MM.1S (cell line): ENCODE measurements around the gene MAGI3.

ENCODE experiments used
- CTCF ChIP-seq: fragments of 300-600 bp; sonication (generic); IDR thresholded peaks from 2 replicates; pipeline ENCODE4 v1.5.1; 2016; ENCODE audit warnings: antibody characterized with exemption, low read length, mixed read lengths
- EZH2 ChIP-seq: fragments of 300-600 bp; sonication (generic); optimal IDR thresholded peaks from 2 replicates; pipeline ENCODE3; 2017; ENCODE audit warnings: low read depth, mild to moderate bottlenecking, antibody characterized with exemption, low read length, mixed read lengths
- EZH2phosphoT487 ChIP-seq: fragments of 300-600 bp; sonication (generic); IDR thresholded peaks from 2 replicates; pipeline ENCODE4 v1.6.1; 2018; ENCODE audit warnings: antibody characterized with exemption, low read length

GRCh38 chr1:113396102-113396501 lies 5.8 kb downstream of the MAGI3 start:
- no peak for TF ChIP-seq CTCF
- no peak for TF ChIP-seq EZH2
- TF ChIP-seq EZH2phosphoT487 = no peak
